HepG2 (cell line): Measurements from ENCODE around the gene METTL23. TPM values are rescaled to one million over a fixed set of nuclear protein-coding genes. Genes with fewer than 3 reads are reported as not detected.

Source experiments
- ERF ChIP-seq: IDR thresholded peaks from 2 replicates; pipeline ENCODE4 v1.6.1; 2018; ENCODE audit warnings: missing biosample characterization, missing genetic modification reagents
- IKZF5 ChIP-seq: IDR thresholded peaks from 2 replicates; pipeline ENCODE4 v1.6.1; 2018; ENCODE audit warnings: missing genetic modification reagents, mild to moderate bottlenecking, missing compliant biosample characterization
- KDM2A ChIP-seq: sonication (generic); formaldehyde crosslinking; IDR thresholded peaks from 2 replicates; pipeline ENCODE4 v1.4.0; 2020; ENCODE audit warnings: low read depth, missing genetic modification reagents, borderline replicate concordance
- KLF16 ChIP-seq, 2 experiments: sonication (generic) in 1 of 2; formaldehyde crosslinking in 1 of 2; IDR thresholded peaks; 2 replicates each; pipeline versions ENCODE4 v1.6.1 to v1.8.0; 2016 to 2023; ENCODE audit warnings: missing genetic modification reagents in 2 of 2, missing compliant biosample characterization in 1 of 2
- MED13 ChIP-seq: sonication (generic); formaldehyde crosslinking; IDR thresholded peaks from 2 replicates; pipeline ENCODE4 v1.5.0; 2020; ENCODE audit warnings: missing genetic modification reagents
- NR0B2 ChIP-seq: sonication (generic); formaldehyde crosslinking; IDR thresholded peaks from 2 replicates; pipeline ENCODE4 v1.4.0; 2020; ENCODE audit warnings: mild to moderate bottlenecking, missing genetic modification reagents
- NR2F6 ChIP-seq, 2 experiments: IDR thresholded peaks; 2 replicates each; pipeline ENCODE4 v1.6.1; 2016; ENCODE audit warnings: antibody characterized with exemption in 1 of 2, mild to moderate bottlenecking in 1 of 2
- RBFOX2 ChIP-seq: fragments of 200-400 bp; formaldehyde crosslinking; IDR thresholded peaks from 2 replicates; pipeline ENCODE4 v1.6.1; 2017; ENCODE audit warnings: low read depth, mild to moderate bottlenecking, low read length
- SAP130 ChIP-seq: IDR thresholded peaks from 2 replicates; pipeline ENCODE4 v1.6.1; 2016; ENCODE audit warnings: low read depth
- SP1 ChIP-seq, 2 experiments: fragments of 450-650 bp in 1 of 2; sonication (generic) in 1 of 2; formaldehyde crosslinking in 1 of 2; IDR thresholded peaks; 2 replicates each; pipeline versions ENCODE4 v1.4.0 to v1.6.1; 2016 to 2020; ENCODE audit warnings: missing genetic modification reagents in 1 of 2
- SRSF9 ChIP-seq: fragments of 200-400 bp; formaldehyde crosslinking; IDR thresholded peaks from 2 replicates; pipeline ENCODE4 v1.6.1; 2018; ENCODE audit warnings: borderline replicate concordance, mild to moderate bottlenecking, low read depth, low read length; ENCODE audit not compliant: insufficient read depth, poor library complexity, severe bottlenecking
- TRAFD1 ChIP-seq: sonication (generic); formaldehyde crosslinking; IDR thresholded peaks from 2 replicates; pipeline ENCODE4 v1.5.1; 2020; ENCODE audit warnings: missing genetic modification reagents, mild to moderate bottlenecking, borderline replicate concordance
- ZNF549 ChIP-seq: sonication (generic); formaldehyde crosslinking; IDR thresholded peaks from 2 replicates; pipeline ENCODE4 v1.5.0; 2020; ENCODE audit warnings: missing genetic modification reagents
- polyA plus RNA-seq, 8 experiments: library from polyadenylated mRNA; depleted of rRNA in 3 of 8; stranded (reverse) in 7 of 8; unstranded in 1 of 8; fragments of >200 nt; fragmentation: Illumina TruSeq in 4 of 8; extraction: Trizol in 4 of 8; gene quantifications; 2 replicates each; pipeline versions ENCODE4 v1.2.1 to v1.2.3, GENCODE V29; 2011 to 2016; ENCODE audit warnings: low read depth in 4 of 8, missing spikeins in 1 of 8, mixed read lengths in 1 of 8; ENCODE audit not compliant: insufficient read depth in 1 of 8
- total RNA-seq, 5 experiments: library from RNA; depleted of rRNA; stranded (reverse); fragments of >200 nt; fragmentation: Illumina TruSeq; extraction: Trizol; gene quantifications; 2 replicates each; pipeline ENCODE4 v1.2.3, GENCODE V29; 2016; ENCODE audit warnings: low read depth in 1 of 5

METTL23 gene
- total and polyA plus RNA-seq, 2 of the 13 experiments (the other 11 are each of a cell fraction or from before 2014, with no cell fraction given): 39.9 to 104 TPM

GRCh38 chr17:76681222-76682137 is 45.2 kb upstream of the METTL23 start (continued):
- 0 out of 4 replicates have a peak, but pooled peaks of 1 of the 2 experiments have one; percentile 38 for TF ChIP-seq KLF16 (CRISPR knock-in tag; IDR thresholded peaks at IDR 0.05)
- no peak for TF ChIP-seq SRSF9
- TF ChIP-seq SAP130 (CRISPR knock-in tag): peak; percentile 46
- TF ChIP-seq ERF (CRISPR knock-in tag): no peak
- no peak for TF ChIP-seq NR2F6 (IDR thresholded peaks at IDR 0.05)
- TF ChIP-seq NR2F6 (CRISPR knock-in tag; IDR thresholded peaks at IDR 0.05): no peak
- peak; percentile 65; the same call in 1 of the 2 replicates for TF ChIP-seq IKZF5 (CRISPR knock-in tag)
- TF ChIP-seq MED13 (CRISPR knock-in tag): no peak
- no peak for TF ChIP-seq ZNF549 (CRISPR knock-in tag)
- TF ChIP-seq TRAFD1 (CRISPR knock-in tag): 0 out of 2 replicates have a peak, but pooled peaks have one; percentile 19
- TF ChIP-seq KDM2A: peak; percentile 72; the same call in 1 of the 2 replicates
- no peak for TF ChIP-seq SP1 (IDR thresholded peaks at IDR 0.05)
- no peak for TF ChIP-seq SP1 (CRISPR knock-in tag; IDR thresholded peaks at IDR 0.05)
- TF ChIP-seq RBFOX2: no peak
- no peak for TF ChIP-seq NR0B2 (CRISPR knock-in tag)
